GM18867 (cell line): ENCODE data around the gene ABCC1.
"Not testable (repeated sequence)": the region's sequence is repeated elsewhere in the genome, so short reads cannot be mapped to it uniquely, and the experiment has no call there.

Experiments
- ATAC-seq: cut with Tn5 transposase; IDR thresholded peaks from one replicate; pipeline ENCODE4 v1.9.1; 2021; ENCODE audit warnings: mild to moderate bottlenecking, moderate library complexity; ENCODE audit not compliant: unreplicated experiment

The ABCC1 gene

DNA sequence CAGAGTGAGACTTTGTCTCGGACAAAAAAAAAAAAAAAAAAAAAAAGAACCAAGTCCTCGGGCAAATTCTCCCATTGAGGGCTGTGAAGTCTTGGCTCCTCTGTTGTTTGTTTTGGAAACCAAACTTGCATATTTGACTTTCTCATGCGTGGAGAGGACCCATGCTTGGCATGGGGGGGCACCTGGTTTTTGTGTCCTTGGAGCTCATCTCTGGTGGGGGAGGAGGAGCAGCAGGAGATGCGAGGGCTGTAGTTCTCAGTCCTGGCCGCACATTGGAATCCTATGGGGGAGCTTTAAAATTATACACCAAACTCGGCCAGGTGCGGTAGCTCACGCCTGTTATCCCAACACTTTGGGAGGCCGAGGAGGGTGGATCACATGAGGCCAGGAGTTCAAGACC lies 199.3 kb downstream of the ABCC1 start:
- ATAC-seq = no peak

DNA sequence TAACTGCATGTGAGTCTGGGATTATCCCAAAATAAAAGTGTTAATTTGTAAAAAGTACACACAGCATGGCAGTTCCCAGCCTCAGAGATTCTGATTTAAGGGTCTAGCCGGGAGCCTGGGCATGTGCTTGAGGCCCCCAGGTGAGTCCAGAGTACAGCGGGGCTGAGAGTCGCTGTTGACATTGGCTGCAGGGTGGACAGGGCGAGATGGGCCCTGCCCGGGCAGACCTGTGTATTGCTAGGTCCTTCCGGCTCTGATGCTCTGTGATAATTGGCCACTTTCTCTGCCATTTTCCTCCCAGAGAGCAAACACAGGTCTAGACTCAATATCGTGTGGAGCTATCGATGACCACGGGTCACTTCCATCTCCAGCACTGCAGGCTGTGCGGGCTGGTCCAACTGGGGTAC lies 200.3 kb downstream of the ABCC1 start:
- ATAC-seq = no peak

GRCh38 chr16:16150117-16150877 lies 200.9 kb downstream of the ABCC1 start:
- no peak for ATAC-seq

DNA sequence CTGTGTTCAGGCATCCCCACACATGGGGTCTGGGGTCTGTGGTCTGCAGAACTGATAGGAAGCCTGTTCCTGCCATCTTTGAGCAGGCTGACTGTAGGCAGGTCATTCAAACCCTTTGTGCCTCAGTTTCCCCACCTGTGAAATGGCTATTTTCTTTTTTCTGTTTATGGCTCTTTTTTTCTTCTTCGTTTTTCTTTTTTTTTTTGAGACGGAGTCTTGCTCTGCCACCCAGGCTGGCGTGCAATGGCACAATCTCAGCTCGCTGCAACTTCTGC lies 201.4 kb downstream of the ABCC1 start:
- no peak for ATAC-seq

DNA sequence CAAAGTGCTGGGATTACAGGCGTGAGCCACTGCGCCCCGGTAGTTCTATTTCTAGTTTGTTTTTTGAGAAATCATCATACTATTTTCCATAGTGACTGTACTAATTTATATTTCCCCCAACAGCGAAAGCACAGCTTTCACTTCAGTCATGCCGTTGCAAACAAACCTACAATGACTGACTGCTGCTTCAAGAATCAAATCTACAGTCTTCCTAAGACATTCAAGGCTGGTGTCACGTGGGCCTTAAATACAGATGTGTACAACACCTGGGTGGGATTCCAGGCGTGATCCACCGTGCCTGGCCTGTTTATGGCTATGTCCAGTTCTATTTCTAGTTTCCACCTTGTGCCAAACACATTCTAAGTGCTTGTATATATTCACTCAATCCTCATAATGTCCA lies 201.9 kb downstream of the ABCC1 start:
- no peak for ATAC-seq

GRCh38 chr16:16153000-16153399 lies 203.6 kb downstream of the ABCC1 start:
- ATAC-seq = not testable (repeated sequence)

- ATAC-seq = no peak
Observed at GRCh38 chr16:16154281-16154951, 205.0 kb downstream of the ABCC1 start.

DNA sequence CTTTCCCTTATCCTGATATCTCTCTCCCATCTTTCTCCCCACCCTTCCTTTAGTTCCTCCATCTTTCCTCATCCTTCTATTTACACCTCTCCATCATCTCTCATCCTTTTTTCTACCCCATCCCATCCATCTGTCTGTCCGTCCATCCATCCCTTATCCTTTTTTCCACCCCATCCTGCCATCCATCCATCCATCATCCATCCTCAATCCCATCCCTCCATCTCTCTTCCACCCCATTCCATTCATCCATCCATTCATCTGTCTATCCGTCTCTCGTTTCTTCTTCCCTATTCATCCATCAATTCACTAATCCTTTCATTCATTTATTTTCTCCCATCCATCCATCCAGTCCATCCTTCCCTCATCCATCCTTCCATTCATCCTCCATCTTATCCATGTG lies 205.8 kb downstream of the ABCC1 start:
- ATAC-seq = no peak

- no peak for ATAC-seq
Observed at GRCh38 chr16:16157166-16157565, 207.8 kb downstream of the ABCC1 start.

DNA sequence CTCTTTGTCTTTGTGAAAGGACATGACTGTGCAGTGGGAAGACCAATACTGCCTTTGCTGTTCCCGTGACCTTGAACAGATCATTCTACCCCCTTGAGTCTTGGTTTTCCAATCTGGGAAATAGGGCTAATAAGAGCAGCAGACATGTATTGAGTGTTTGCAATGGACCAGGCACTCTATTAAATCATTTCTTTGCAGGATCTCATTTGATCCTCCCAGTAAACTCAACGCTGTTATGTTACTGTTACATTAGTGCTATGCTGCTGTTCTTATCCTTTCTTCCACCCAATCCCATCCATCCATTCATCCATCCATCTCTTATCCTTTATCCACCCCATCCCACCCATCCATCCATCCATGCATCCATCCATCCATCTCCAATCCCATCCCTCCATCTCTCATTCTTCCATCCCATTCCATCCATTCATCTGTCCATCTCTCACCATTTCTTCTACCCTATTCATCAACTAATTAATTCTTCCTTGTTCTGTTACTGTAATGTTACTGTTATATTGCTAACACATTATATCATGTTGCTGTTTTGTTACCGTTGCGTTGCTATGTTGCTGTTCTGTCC lies 208.8 kb downstream of the ABCC1 start:
- no peak for ATAC-seq

GRCh38 chr16:16158741-16159374 lies 209.4 kb downstream of the ABCC1 start:
- no peak for ATAC-seq

DNA sequence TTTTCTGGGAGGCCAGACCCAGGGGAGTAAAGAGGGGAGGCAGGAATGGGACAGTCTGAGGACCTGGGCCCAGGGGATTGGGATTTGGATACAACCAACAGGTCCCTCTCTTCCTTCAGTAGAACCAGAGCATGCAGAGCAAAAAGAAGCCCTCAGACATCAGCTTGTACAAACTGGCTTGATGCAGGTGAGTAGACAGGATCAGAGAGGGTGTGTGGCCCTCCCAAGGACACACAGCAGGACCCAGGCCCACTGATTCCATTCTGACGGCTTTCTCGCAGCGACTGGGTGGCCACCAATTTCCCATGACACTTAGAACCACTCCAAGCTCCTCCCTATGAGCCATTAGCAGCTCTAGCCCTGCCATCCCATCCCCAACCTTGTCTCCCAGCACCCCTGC lies 210.2 kb downstream of the ABCC1 start:
- no peak for ATAC-seq

GRCh38 chr16:16161319-16161718 lies 211.9 kb downstream of the ABCC1 start:
- no peak for ATAC-seq

GRCh38 chr16:16161840-16162239 lies 212.4 kb downstream of the ABCC1 start:
- ATAC-seq = not testable (repeated sequence)

DNA sequence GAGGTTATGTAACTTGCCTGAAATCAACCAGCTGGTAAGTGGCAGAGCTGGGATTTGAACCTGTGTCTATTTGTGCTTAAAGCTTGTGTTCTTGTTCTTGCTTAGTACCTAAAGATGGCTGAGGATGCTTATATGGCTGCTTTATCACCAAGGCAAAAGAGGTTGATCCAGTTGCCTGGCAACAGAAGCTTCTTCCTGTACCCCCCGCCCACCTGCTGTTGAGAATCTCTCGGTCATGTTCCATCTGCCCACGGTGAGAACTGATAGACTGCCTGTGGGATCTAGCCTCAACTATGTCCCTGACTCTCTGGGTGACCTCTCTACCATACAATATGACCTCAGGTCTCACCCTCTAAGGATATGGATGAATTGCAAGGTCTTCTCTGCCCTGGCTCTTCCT lies 213.2 kb downstream of the ABCC1 start:
- no peak for ATAC-seq

GRCh38 chr16:16163109-16163508 lies 213.7 kb downstream of the ABCC1 start:
- ATAC-seq = no peak

DNA sequence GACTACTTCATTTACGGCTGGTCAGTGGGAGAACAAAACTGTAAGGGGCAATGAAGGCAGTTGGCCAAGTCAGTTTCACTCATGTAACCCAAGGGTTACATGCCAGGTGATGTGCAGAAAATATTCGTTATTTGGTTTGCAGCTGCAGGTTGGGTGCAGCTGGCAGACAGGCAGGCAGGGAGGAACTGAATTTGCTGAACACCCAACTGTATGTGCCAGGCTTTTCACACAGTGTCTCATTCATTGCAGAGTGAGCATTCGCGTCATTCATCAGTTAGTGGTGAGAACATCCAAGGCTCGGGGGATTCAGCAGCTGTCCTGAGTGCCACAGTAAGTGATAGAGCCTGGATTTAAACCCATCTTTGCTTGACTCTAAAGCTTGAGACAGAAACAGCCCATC lies 214.2 kb downstream of the ABCC1 start:
- ATAC-seq = no peak

DNA sequence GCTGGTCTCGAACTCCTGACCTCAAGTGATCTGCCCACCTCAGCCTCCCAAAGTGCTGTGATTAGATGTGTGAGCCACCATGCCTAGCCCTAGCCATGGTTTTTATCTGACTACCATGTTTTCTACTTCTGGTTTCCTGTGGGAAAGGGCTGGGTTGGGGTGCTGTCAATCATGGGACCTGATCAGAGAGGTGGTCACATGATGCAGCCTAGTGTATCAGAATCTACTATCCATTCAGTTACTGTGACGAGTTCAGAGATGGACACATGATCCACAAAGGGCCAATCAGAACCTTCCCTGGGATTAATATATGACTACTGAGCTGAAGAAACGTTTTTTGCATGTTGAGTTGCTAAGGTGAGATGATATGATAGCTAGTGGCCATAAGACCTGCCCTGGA lies 214.8 kb downstream of the ABCC1 start:
- ATAC-seq = no peak

- no peak for ATAC-seq
Observed at GRCh38 chr16:16166085-16166484, 216.7 kb downstream of the ABCC1 start.

DNA sequence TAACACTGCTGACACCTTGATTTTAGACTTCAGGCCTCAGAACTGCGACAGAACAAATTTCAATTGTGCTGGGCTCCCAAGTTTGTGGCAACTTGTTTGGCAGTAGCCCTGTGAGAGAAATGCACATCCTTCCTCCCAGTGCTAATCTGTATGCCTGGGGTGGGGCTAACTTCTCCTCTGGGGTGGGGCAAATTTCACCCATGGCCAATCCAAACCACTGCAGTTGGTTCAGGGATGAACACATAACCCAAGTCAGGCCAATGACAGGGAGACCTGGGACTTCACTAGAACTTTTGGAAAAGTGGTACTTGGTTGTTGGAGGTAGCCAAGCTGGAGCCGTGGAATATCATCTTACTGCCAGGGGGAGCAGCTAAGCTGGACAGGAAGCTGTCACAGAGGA lies 217.5 kb downstream of the ABCC1 start:
- no peak for ATAC-seq

DNA sequence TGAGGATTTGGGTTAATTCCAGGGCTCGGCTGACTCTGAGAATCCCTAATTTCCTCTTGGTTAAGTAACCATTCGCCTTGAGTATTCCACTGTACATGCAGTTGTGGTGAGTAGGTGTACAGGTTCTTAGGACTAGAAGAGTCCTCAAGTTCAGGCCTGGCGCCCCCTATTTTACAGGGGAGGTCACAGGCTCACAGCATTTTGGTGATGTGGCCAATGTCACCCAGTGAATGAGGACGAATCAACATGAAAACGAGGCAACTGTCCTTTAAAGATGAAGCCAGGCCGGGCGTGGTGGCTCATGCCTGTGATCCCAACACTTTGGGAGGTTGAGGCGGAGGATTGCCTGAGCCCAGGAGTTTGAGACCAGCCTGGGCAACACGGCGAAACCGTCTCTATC lies 218.5 kb downstream of the ABCC1 start:
- ATAC-seq = no peak

DNA sequence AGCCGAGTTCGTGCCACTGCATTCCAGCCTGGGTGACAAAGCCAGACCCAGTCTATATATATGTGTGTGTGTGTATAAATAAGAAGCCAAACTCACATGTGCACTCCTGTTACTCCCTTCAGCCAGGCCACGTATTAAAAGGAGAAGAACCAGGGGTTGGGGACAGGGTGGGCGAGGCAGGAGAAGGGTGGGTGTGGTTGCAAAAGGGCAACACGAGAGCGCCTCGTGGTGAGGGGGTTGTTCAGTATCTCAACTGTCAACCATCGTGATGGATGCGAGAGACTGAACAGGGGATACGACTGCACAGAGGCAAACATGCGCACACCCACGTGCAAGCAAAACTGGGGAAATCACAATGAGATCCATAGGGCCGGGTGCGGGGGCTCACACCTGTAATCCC lies 219.0 kb downstream of the ABCC1 start:
- ATAC-seq = no peak
